ENCODE measurements around the gene CNTROB. TPM values are rescaled to one million over a fixed set of nuclear protein-coding genes. Genes with fewer than 3 reads are reported as not detected.

Gene CNTROB
- total RNA-seq, 6 experiments from 2014 or later = 20.8 to 32.2 (median 28.5) TPM

GRCh38 chr17:7885367-7886226 is 46.4 kb upstream of the CNTROB start:
- Mint-ChIP-seq H3K4me1 (ENCODE audit: low read depth) (peaks cover 5% of the 10 kb centered on the region), H3K36me3 (ENCODE audit: low read depth) (peaks cover 4% of the 10 kb centered on the region; the same call in 1 of the 2 replicates), H3K9me3 (no peaks in the 10 kb centered on the region), H3K4me3 (no peak overlapping the region; the same call in 1 of the 2 replicates), H3K27me3 (ENCODE audit: insufficient read depth) (peaks cover 4% of the 10 kb centered on the region), H3K27ac (no peak overlapping the region)
- TF ChIP-seq CTCF (IDR thresholded peaks at IDR 0.05) = no peak; the same call in 1 of the 2 replicates
- no peak for DNase-seq

GRCh38 chr17:7886227-7887037 is 45.6 kb upstream of the CNTROB start:
- TF ChIP-seq CTCF (IDR thresholded peaks at IDR 0.05) = no peak
- H3K9me3 Mint-ChIP-seq = no peaks in the 10 kb centered on the region
- H3K4me1 Mint-ChIP-seq (ENCODE audit: low read depth) = peaks cover 5% of the 10 kb centered on the region
- no peak for DNase-seq
- peaks cover 4% of the 10 kb centered on the region; the same call in 1 of the 2 replicates for H3K36me3 Mint-ChIP-seq (ENCODE audit: low read depth)
- H3K4me3 Mint-ChIP-seq = no peak overlapping the region
- peaks cover 4% of the 10 kb centered on the region for H3K27me3 Mint-ChIP-seq (ENCODE audit: insufficient read depth)
- no peak overlapping the region for H3K27ac Mint-ChIP-seq

- no peak overlapping the region for H3K27ac Mint-ChIP-seq
- no peak; the same call in 1 of the 2 replicates for TF ChIP-seq CTCF (IDR thresholded peaks at IDR 0.05)
- H3K4me3 Mint-ChIP-seq = no peak overlapping the region
- H3K9me3 Mint-ChIP-seq = no peaks in the 10 kb centered on the region
- H3K27me3 Mint-ChIP-seq (ENCODE audit: insufficient read depth) = peaks cover 4% of the 10 kb centered on the region
- peaks cover 4% of the 10 kb centered on the region; the same call in 1 of the 2 replicates for H3K36me3 Mint-ChIP-seq (ENCODE audit: low read depth)
- no peak for DNase-seq
- peaks cover 5% of the 10 kb centered on the region for H3K4me1 Mint-ChIP-seq (ENCODE audit: low read depth)
These were observed 44.9 kb upstream of the CNTROB start for GRCh38 chr17:7887038-7887481.

GRCh38 chr17:7887482-7888183 is 44.4 kb upstream of the CNTROB start:
- H3K27me3 Mint-ChIP-seq (ENCODE audit: insufficient read depth) = peaks cover 4% of the 10 kb centered on the region
- peaks cover 5% of the 10 kb centered on the region for H3K4me1 Mint-ChIP-seq (ENCODE audit: low read depth)
- no peak overlapping the region for H3K27ac Mint-ChIP-seq
- H3K36me3 Mint-ChIP-seq (ENCODE audit: low read depth) = peaks cover 4% of the 10 kb centered on the region; the same call in 1 of the 2 replicates
- TF ChIP-seq CTCF (IDR thresholded peaks at IDR 0.05) = no peak
- H3K9me3 Mint-ChIP-seq = no peaks in the 10 kb centered on the region
- DNase-seq = peak; percentile 92
- H3K4me3 Mint-ChIP-seq = no peak overlapping the region
